Calu3 (cell line): Measurements from ENCODE around the gene ELF2. TPM values are rescaled to one million over a fixed set of nuclear protein-coding genes. Genes with fewer than 3 reads are reported as not detected.

ENCODE experiments used
- BruUV-seq: library from RNA; stranded (reverse); fragments of 400-500 nt; replicated peaks from 2 replicates; lab custom pipeline; 2021; lab: Mats Ljungman, UMichigan
- CTCF ChIA-PET: fragments of 300-600 bp; sonication (Branson Sonifier 250); formaldehyde crosslinking; loops from one replicate; lab custom pipeline; 2022; ENCODE audit warnings: antibody characterized with exemption; lab: Charles Lee
- DNase-seq: peaks from one replicate; pipeline ENCODE4 v3.0.0; 2022
- H3K27ac Mint-ChIP-seq: one replicate; pipeline ENCODE4 v1.8.0; 2022; ENCODE audit warnings: mixed read lengths; ENCODE audit not compliant: unreplicated experiment
- H3K27me3 Mint-ChIP-seq: one replicate; pipeline ENCODE4 v1.8.0; 2022; ENCODE audit warnings: mixed read lengths; ENCODE audit not compliant: unreplicated experiment
- H3K36me3 Mint-ChIP-seq: one replicate; pipeline ENCODE4 v1.8.0; 2022; ENCODE audit warnings: mild to moderate bottlenecking, moderate library complexity, mixed read lengths; ENCODE audit not compliant: insufficient read depth, unreplicated experiment
- H3K4me1 Mint-ChIP-seq: one replicate; pipeline ENCODE4 v1.8.0; 2022; ENCODE audit warnings: mild to moderate bottlenecking, low read depth, mixed read lengths; ENCODE audit not compliant: unreplicated experiment
- H3K4me3 Mint-ChIP-seq: one replicate; pipeline ENCODE4 v1.8.0; 2022; ENCODE audit warnings: mild to moderate bottlenecking, low read depth, moderate library complexity, mixed read lengths; ENCODE audit not compliant: unreplicated experiment
- H3K9me3 Mint-ChIP-seq: one replicate; pipeline ENCODE4 v1.8.0; 2022; ENCODE audit warnings: low read depth, mixed read lengths; ENCODE audit not compliant: unreplicated experiment
- intact Hi-C: fragments of 100-400 bp; cut with micrococcal nuclease; formaldehyde crosslinking; loops from one replicate; pipeline ENCODE4 v1.10.0; 2022; ENCODE audit not compliant: unreplicated experiment
- total RNA-seq: library from RNA; stranded (reverse); gene quantifications from 2 replicates; pipeline ENCODE4 v1.2.3, GENCODE V29; 2022
- TF ChIP-seq, protein P1 (sequence below): fragments of 200-600 bp; IDR thresholded peaks from one replicate; pipeline ENCODE4 v1.8.0; 2022; ENCODE audit warnings: antibody characterized with exemption; ENCODE audit not compliant: unreplicated experiment

The ELF2 gene
- total RNA-seq, 1 experiment from 2014 or later = 27.8 TPM

DNA sequence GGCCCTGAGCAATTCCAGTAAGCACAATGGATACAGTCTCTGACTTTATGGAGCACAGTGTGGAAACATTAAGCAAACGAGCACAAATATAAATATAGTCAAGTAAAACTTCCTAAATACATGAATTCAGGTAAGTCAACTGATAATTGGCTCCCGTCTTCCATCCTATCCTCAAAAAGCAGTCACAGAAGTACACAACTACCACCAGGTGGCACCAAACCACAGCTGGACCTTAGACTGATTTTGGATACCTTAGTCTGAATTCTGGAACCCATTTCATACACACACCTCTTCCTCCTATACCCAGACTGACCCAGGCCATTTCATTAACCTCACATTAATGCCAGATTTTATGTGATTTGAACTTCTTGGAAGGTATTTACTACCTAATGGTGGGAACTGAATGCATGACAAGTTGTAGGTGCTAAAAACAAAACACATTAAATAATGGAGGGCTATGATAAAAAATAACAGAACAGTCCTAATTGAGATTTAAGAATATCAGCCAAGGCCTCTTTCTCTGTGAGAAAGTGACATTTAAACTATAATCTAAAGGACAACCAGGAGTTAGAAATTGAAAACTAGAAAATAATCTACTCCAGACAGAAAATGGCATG, 77.5 kb downstream of the ELF2 start:
- TF ChIP-seq, protein P1, sequence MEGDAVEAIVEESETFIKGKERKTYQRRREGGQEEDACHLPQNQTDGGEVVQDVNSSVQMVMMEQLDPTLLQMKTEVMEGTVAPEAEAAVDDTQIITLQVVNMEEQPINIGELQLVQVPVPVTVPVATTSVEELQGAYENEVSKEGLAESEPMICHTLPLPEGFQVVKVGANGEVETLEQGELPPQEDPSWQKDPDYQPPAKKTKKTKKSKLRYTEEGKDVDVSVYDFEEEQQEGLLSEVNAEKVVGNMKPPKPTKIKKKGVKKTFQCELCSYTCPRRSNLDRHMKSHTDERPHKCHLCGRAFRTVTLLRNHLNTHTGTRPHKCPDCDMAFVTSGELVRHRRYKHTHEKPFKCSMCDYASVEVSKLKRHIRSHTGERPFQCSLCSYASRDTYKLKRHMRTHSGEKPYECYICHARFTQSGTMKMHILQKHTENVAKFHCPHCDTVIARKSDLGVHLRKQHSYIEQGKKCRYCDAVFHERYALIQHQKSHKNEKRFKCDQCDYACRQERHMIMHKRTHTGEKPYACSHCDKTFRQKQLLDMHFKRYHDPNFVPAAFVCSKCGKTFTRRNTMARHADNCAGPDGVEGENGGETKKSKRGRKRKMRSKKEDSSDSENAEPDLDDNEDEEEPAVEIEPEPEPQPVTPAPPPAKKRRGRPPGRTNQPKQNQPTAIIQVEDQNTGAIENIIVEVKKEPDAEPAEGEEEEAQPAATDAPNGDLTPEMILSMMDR = no peak
- intact Hi-C loops = loop anchor here (2.0 to 5.0 kb wide), 3 partner anchors 67 to 198 kb away; no protein-coding TSS in a partner anchor
- H3K4me1 Mint-ChIP-seq = no peaks in the 10 kb centered on the region
- no TSS peak for BruUV-seq
- no peaks in the 10 kb centered on the region for H3K36me3 Mint-ChIP-seq
- CTCF ChIA-PET = interaction anchor here (0.8 kb wide), 1 partner anchor 77 kb away, joined by 4 read pairs; the partner anchor contains the start of gene ELF2
- no peaks in the 10 kb centered on the region for H3K9me3 Mint-ChIP-seq
- H3K27ac Mint-ChIP-seq = no peak overlapping the region
- DNase-seq = peak; percentile 61
- no peak overlapping the region for H3K4me3 Mint-ChIP-seq
- no peaks in the 10 kb centered on the region for H3K27me3 Mint-ChIP-seq

GRCh38 chr4:139092271-139092670, 84.7 kb downstream of the ELF2 start:
- BruUV-seq = no TSS peak
- intact Hi-C loops = no loop called here
- TF ChIP-seq, protein P1 = no peak
- H3K27me3 Mint-ChIP-seq = no peaks in the 10 kb centered on the region
- H3K36me3 Mint-ChIP-seq = no peaks in the 10 kb centered on the region
- H3K27ac Mint-ChIP-seq = no peak overlapping the region
- CTCF ChIA-PET = no interaction called here
- H3K4me1 Mint-ChIP-seq = no peaks in the 10 kb centered on the region
- no peaks in the 10 kb centered on the region for H3K9me3 Mint-ChIP-seq
- no peak for DNase-seq
- H3K4me3 Mint-ChIP-seq = no peak overlapping the region

DNA sequence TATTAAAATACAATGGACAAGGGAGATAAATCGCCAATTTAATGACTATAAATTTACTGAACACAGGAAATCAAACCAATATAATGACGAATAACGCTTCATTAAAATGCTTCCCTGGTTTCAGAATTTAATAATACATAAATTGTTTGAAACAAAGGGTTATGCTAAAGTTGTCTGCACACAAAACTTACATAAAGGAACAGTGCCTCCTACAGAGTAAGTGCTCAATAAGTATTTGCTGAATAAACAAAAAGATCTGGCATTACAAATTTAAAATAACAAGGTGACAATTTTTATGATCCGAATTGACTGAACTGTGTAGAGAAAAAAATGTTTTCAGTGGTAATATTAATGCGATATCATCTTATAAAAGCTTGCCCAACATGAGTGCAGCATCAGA, 91.9 kb downstream of the ELF2 start:
- BruUV-seq = no TSS peak
- no peaks in the 10 kb centered on the region for H3K27me3 Mint-ChIP-seq
- peaks cover 28% of the 10 kb centered on the region for H3K36me3 Mint-ChIP-seq
- no peaks in the 10 kb centered on the region for H3K4me1 Mint-ChIP-seq
- no peak for DNase-seq
- TF ChIP-seq, protein P1 = no peak
- H3K27ac Mint-ChIP-seq = no peak overlapping the region
- CTCF ChIA-PET = interaction anchor here (0.6 kb wide), 1 partner anchor 48 kb away, joined by 3 read pairs; no protein-coding TSS in a partner anchor
- H3K4me3 Mint-ChIP-seq = peak overlapping the region; percentile 99
- intact Hi-C loops = no loop called here
- H3K9me3 Mint-ChIP-seq = no peaks in the 10 kb centered on the region

DNA sequence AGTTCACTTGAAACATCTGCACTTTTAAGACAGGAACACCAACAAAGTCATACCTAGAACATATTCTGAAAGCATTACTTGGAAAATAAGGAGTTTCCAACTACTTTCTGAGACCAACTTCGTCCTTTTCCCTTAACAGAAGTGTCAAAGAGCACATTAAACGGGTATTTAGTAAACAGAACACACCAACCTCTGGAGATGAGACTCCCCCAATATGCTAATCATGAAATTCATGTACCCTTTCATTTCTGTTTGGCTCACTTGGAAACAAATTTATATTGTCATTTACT, 92.3 kb downstream of the ELF2 start:
- Mint-ChIP-seq H3K4me1 (no peaks in the 10 kb centered on the region), H3K36me3 (peaks cover 28% of the 10 kb centered on the region), H3K9me3 (no peaks in the 10 kb centered on the region), H3K4me3 (peak overlapping the region; percentile 99), H3K27me3 (no peaks in the 10 kb centered on the region), H3K27ac (peak overlapping the region; percentile 97)
- BruUV-seq = no TSS peak
- DNase-seq = no peak
- intact Hi-C loops = no loop called here
- CTCF ChIA-PET = no interaction called here
- TF ChIP-seq, protein P1 = no peak
